Measurements from ENCODE around the gene AUP1.
"Not testable (repeated sequence)": the region's sequence is repeated elsewhere in the genome, so short reads cannot be mapped to it uniquely, and the experiment has no call there.

AUP1 gene

GRCh38 chr2:74529357-74530238, at the start of gene AUP1, which contains the start of gene HTRA2:
TSS of gene AUP1 (minus strand) at chr2:74529706. CDS start at chr2:74529629, 77 bp downstream.
TSS of gene HTRA2 (plus strand) at chr2:74529933. CDS start at chr2:74530007, 74 bp downstream.
- peak; percentile 91 for DNase-seq

- no peak for DNase-seq
Observed at GRCh38 chr2:74578408-74578807, 48.9 kb upstream of the AUP1 start.

- no peak for DNase-seq
Observed at GRCh38 chr2:74577448-74577847, 47.9 kb upstream of the AUP1 start.

- DNase-seq: no peak
Observed at GRCh38 chr2:74576863-74577229, 47.3 kb upstream of the AUP1 start.

GRCh38 chr2:74576211-74576862, 46.8 kb upstream of the AUP1 start:
- DNase-seq: no peak

- no peak for DNase-seq
Observed at GRCh38 chr2:74575320-74575719, 45.8 kb upstream of the AUP1 start.

GRCh38 chr2:74573747-74574562, 44.4 kb upstream of the AUP1 start:
- peak; percentile 42 for DNase-seq

GRCh38 chr2:74572178-74572925, 42.8 kb upstream of the AUP1 start:
- DNase-seq: no peak

- no peak for DNase-seq
Observed at GRCh38 chr2:74571058-74571457, 41.6 kb upstream of the AUP1 start.

GRCh38 chr2:74569686-74570085, 40.2 kb upstream of the AUP1 start:
- no peak for DNase-seq

- DNase-seq: no peak
Observed at GRCh38 chr2:74567881-74568280, 38.4 kb upstream of the AUP1 start.

- no peak for DNase-seq
Observed at GRCh38 chr2:74566754-74567085, 37.2 kb upstream of the AUP1 start.

GRCh38 chr2:74566076-74566753, 36.7 kb upstream of the AUP1 start:
- no peak for DNase-seq

- no peak for DNase-seq
Observed at GRCh38 chr2:74564222-74564621, 34.7 kb upstream of the AUP1 start.

GRCh38 chr2:74562126-74562775, 32.7 kb upstream of the AUP1 start:
- DNase-seq: no peak

- not testable (repeated sequence) for DNase-seq
Observed at GRCh38 chr2:74561022-74561421, 31.5 kb upstream of the AUP1 start.

- no peak for DNase-seq
Observed at GRCh38 chr2:74560591-74560990, 31.1 kb upstream of the AUP1 start.

GRCh38 chr2:74559912-74560311, 30.4 kb upstream of the AUP1 start:
- no peak for DNase-seq

GRCh38 chr2:74558284-74559230, 29.1 kb upstream of the AUP1 start:
- DNase-seq: no peak

- no peak for DNase-seq
Observed at GRCh38 chr2:74556831-74557370, 27.4 kb upstream of the AUP1 start.
